RWPE2 (cell line): ENCODE results near the gene SP5.
"Not testable (repeated sequence)": the region's sequence is repeated elsewhere in the genome, so short reads cannot be mapped to it uniquely, and the experiment has no call there.

Source experiments
- ATAC-seq: fragments of 200-7000 bp; cut with Tn5 transposase; 3 replicates; pipeline ENCODE4 v1.9.1; 2021; ENCODE audit warnings: low read depth
- DNase-seq: peaks from one replicate; pipeline ENCODE4 v3.0.0-alpha.2; 2020; ENCODE audit warnings: low spot score
- H3K27ac ChIP-seq: fragments of 450-650 bp; 2 replicates; pipeline ENCODE4 v1.5.1; 2017; ENCODE audit warnings: mild to moderate bottlenecking; ENCODE audit not compliant: poor library complexity, severe bottlenecking
- H3K27me3 ChIP-seq: fragments of 250-450 bp; sonication (Bioruptor Pico); 2 replicates; pipeline ENCODE4 v1.5.1; 2021; ENCODE audit warnings: mild to moderate bottlenecking, moderate library complexity; ENCODE audit not compliant: insufficient read depth, poor library complexity, severe bottlenecking
- H3K36me3 ChIP-seq: fragments of 250-450 bp; sonication (Bioruptor Pico); 2 replicates; pipeline ENCODE4 v1.5.1; 2020; ENCODE audit warnings: low read depth, mild to moderate bottlenecking, moderate library complexity
- H3K4me1 ChIP-seq: fragments of 250-450 bp; sonication (Bioruptor Pico); 2 replicates; pipeline ENCODE4 v1.5.1; 2021; ENCODE audit warnings: mild to moderate bottlenecking, moderate library complexity; ENCODE audit not compliant: insufficient read depth, poor library complexity, severe bottlenecking
- H3K4me3 ChIP-seq: fragments of 250-450 bp; sonication (Bioruptor Pico); 2 replicates; pipeline ENCODE4 v1.5.1; 2021; ENCODE audit warnings: mild to moderate bottlenecking, moderate library complexity; ENCODE audit not compliant: severe bottlenecking
- H3K9me3 ChIP-seq: fragments of 250-450 bp; sonication (Bioruptor Pico); 2 replicates; pipeline ENCODE4 v1.5.1; 2021; ENCODE audit warnings: mild to moderate bottlenecking, moderate library complexity; ENCODE audit not compliant: severe bottlenecking
- TF ChIP-seq, protein P1 (sequence below): fragments of 450-650 bp; IDR thresholded peaks from one replicate; pipeline ENCODE4 v1.5.1; 2017; ENCODE audit warnings: mild to moderate bottlenecking, moderate library complexity; ENCODE audit not compliant: poor library complexity, severe bottlenecking

The SP5 gene

GRCh38 chr2:170722301-170722700 is 7.2 kb downstream of the SP5 start:
- Histone ChIP-seq H3K27me3 (peaks cover 3% of the 10 kb centered on the region), H3K36me3 (0 out of 2 replicates have a peak, but pooled peaks cover 3% of the 10 kb centered on the region), H3K4me1 (no peaks in the 10 kb centered on the region), H3K27ac (no peak overlapping the region), H3K9me3 (no peaks in the 10 kb centered on the region), H3K4me3 (no peak overlapping the region)
- no peak for ATAC-seq
- TF ChIP-seq, protein P1, sequence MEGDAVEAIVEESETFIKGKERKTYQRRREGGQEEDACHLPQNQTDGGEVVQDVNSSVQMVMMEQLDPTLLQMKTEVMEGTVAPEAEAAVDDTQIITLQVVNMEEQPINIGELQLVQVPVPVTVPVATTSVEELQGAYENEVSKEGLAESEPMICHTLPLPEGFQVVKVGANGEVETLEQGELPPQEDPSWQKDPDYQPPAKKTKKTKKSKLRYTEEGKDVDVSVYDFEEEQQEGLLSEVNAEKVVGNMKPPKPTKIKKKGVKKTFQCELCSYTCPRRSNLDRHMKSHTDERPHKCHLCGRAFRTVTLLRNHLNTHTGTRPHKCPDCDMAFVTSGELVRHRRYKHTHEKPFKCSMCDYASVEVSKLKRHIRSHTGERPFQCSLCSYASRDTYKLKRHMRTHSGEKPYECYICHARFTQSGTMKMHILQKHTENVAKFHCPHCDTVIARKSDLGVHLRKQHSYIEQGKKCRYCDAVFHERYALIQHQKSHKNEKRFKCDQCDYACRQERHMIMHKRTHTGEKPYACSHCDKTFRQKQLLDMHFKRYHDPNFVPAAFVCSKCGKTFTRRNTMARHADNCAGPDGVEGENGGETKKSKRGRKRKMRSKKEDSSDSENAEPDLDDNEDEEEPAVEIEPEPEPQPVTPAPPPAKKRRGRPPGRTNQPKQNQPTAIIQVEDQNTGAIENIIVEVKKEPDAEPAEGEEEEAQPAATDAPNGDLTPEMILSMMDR: no peak
- DNase-seq: no peak

DNA sequence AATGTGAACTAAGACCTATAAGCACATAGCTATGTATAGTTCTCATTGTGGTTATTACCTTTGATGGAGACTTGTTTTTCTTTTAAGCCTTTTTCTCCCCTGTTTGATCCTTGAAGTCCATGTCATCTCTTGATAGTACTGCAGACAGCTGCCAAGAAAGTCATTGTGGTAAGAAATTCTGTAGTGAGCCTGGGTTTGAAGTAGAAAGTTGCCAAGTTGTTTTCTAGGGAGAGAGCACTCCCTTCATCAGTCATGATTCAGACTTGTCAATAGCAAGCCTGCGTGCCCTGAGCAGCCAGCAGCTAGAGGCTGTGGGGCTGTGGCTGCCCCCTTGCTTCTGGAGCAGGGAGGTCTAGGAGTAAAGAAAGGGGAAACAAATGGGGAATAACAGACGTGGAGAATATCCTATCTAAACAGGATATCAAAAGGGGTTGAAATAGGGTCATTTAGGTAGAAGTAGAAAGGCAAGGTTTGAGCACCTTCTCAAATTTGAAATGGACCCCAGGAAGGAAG is 8.4 kb downstream of the SP5 start:
- Histone ChIP-seq H3K27me3 (no peaks in the 10 kb centered on the region), H3K4me1 (no peaks in the 10 kb centered on the region), H3K27ac (no peak overlapping the region), H3K4me3 (no peak overlapping the region), H3K36me3 (0 out of 2 replicates have a peak, but pooled peaks cover 3% of the 10 kb centered on the region), H3K9me3 (no peaks in the 10 kb centered on the region)
- TF ChIP-seq, protein P1: no peak
- DNase-seq (no peak), ATAC-seq (no peak)

DNA sequence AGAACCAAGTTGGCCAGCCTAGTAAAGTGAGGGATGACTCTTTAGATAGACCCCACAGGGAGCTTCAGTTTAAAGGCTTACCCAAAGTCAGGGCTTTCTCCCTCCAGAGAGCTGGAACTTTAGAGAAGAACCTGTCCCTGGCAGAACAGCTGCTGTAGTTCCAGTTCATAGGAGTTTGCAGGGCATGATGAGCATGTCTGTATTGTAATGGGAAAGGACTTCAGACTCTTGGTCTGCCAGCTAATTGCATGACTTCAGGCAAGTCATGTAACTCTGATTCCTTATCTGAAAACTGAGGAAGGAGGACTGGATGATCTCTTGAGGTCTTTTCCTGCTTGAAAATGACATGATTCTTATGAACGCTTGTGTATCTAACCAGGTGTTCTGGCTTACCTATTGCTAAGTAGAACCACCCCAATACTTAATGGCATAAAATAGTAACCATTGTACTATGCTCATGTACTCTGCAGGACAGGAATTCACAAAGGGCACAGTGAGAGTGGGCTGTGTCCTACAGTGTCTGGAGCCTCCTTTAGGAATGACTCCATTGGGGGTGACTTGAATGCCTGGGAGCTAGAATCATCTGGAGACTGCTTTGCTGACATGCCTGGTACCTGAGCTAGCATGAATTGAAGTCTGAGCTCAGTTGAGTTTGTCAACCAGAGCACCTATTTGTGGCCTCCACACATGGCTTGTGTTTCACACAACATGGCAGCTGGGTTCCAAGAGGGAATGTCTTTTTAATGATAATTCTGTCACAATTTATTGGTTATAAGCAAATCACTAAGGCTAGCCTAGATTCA is 18.9 kb downstream of the SP5 start:
- Histone ChIP-seq H3K4me1 (peaks cover 9% of the 10 kb centered on the region), H3K27ac (no peak overlapping the region), H3K36me3 (no peaks in the 10 kb centered on the region), H3K9me3 (no peaks in the 10 kb centered on the region), H3K27me3 (no peaks in the 10 kb centered on the region), H3K4me3 (no peak overlapping the region)
- TF ChIP-seq, protein P1: no peak
- DNase-seq (no peak), ATAC-seq (no peak)

DNA sequence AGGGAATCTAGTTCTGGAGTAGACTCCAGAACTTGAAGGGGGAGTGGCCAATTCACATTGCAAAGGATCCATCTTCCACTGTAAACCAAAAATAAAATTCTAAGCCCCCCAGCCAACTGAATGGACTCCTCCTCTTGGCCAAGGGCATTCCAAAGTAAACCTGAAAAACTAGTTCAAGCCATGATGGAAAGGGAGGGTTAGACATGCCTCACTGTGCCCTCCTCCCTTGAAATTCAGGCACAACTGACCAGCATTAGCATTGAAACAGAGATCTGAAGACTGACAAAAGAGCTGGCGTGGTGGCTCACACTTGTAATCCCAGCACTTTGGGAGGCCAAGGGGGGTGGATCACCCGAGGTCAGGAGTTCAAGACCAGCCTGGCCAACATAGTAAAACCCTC is 19.5 kb downstream of the SP5 start:
- not testable (repeated sequence) for H3K9me3 ChIP-seq, H3K4me3 ChIP-seq, H3K27me3 ChIP-seq, ATAC-seq, DNase-seq, H3K36me3 ChIP-seq, H3K27ac ChIP-seq
- peaks cover 14% of the 10 kb centered on the region for H3K4me1 ChIP-seq

GRCh38 chr2:170736628-170737027 is 21.5 kb downstream of the SP5 start:
- Histone ChIP-seq H3K4me3 (no peak overlapping the region), H3K36me3 (no peaks in the 10 kb centered on the region), H3K27me3 (no peaks in the 10 kb centered on the region), H3K9me3 (no peaks in the 10 kb centered on the region), H3K4me1 (peaks cover 16% of the 10 kb centered on the region), H3K27ac (peak overlapping the region; percentile 100)
- DNase-seq (no peak), ATAC-seq (no peak)
- TF ChIP-seq, protein P1: peak; percentile 5
